ENCODE results near the gene FAM131B.

GRCh38 chr7:143394068-143394467 is 31.6 kb upstream of the FAM131B start:
- TF ChIP-seq NFATC4 (CRISPR knock-in tag; IDR thresholded peaks at IDR 0.05) (no peak), MAX (CRISPR knock-in tag; IDR thresholded peaks at IDR 0.05) (no peak), SP1 (CRISPR knock-in tag; conservative IDR thresholded peaks at IDR 0.05) (no peak), E2F1 (CRISPR knock-in tag; IDR thresholded peaks at IDR 0.05) (no peak), CTCF (IDR thresholded peaks at IDR 0.05) (no peak), ZNF263 (CRISPR knock-in tag; IDR thresholded peaks at IDR 0.05; ENCODE audit: low read depth) (no peak), AR (CRISPR knock-in tag; IDR thresholded peaks at IDR 0.05) (no peak)
